ENCODE results near the gene BPGM.
A peak's percentile ranks its signal among the peaks of the same experiment; 100 is the strongest.
"Not testable (repeated sequence)": the region's sequence is repeated elsewhere in the genome, so short reads cannot be mapped to it uniquely, and the experiment has no call there.

Gene BPGM

GRCh38 chr7:134669388-134669787, 22.7 kb downstream of the BPGM start:
- Mint-ChIP-seq H3K4me1 (ENCODE audit: low read depth) (peaks cover 56% of the 10 kb centered on the region), H3K9me3 (peaks cover 3% of the 10 kb centered on the region), H3K4me3 (peak overlapping the region; percentile 71), H3K36me3 (ENCODE audit: low read depth) (peaks cover 36% of the 10 kb centered on the region), H3K27ac (peak overlapping the region; percentile 84), H3K27me3 (no peaks in the 10 kb centered on the region)

GRCh38 chr7:134669845-134670373, 23.3 kb downstream of the BPGM start:
- Mint-ChIP-seq H3K4me1 (ENCODE audit: low read depth) (peaks cover 56% of the 10 kb centered on the region), H3K27ac (peak overlapping the region; percentile 84)

GRCh38 chr7:134671609-134672008, 25.0 kb downstream of the BPGM start:
- peaks cover 58% of the 10 kb centered on the region for H3K4me1 Mint-ChIP-seq (ENCODE audit: low read depth)
- no peak overlapping the region for H3K27ac Mint-ChIP-seq
- H3K27me3 Mint-ChIP-seq: no peaks in the 10 kb centered on the region
- no peak overlapping the region for H3K4me3 Mint-ChIP-seq
- peaks cover 3% of the 10 kb centered on the region for H3K9me3 Mint-ChIP-seq
- H3K36me3 Mint-ChIP-seq (ENCODE audit: low read depth): peaks cover 28% of the 10 kb centered on the region

More at GRCh38 chr7:134669845-134670373, 23.3 kb downstream of the BPGM start:
- H3K4me3 Mint-ChIP-seq: peak overlapping the region; percentile 71
- H3K9me3 Mint-ChIP-seq: peaks cover 3% of the 10 kb centered on the region
- no peaks in the 10 kb centered on the region for H3K27me3 Mint-ChIP-seq
- H3K36me3 Mint-ChIP-seq (ENCODE audit: low read depth): peaks cover 36% of the 10 kb centered on the region

GRCh38 chr7:134674424-134674823, 27.8 kb downstream of the BPGM start:
- peaks cover 28% of the 10 kb centered on the region for H3K36me3 Mint-ChIP-seq (ENCODE audit: low read depth)
- no peaks in the 10 kb centered on the region for H3K27me3 Mint-ChIP-seq
- no peak overlapping the region for H3K27ac Mint-ChIP-seq
- no peak overlapping the region for H3K4me3 Mint-ChIP-seq
- peaks cover 3% of the 10 kb centered on the region for H3K9me3 Mint-ChIP-seq
- H3K4me1 Mint-ChIP-seq (ENCODE audit: low read depth): peaks cover 35% of the 10 kb centered on the region

DNA sequence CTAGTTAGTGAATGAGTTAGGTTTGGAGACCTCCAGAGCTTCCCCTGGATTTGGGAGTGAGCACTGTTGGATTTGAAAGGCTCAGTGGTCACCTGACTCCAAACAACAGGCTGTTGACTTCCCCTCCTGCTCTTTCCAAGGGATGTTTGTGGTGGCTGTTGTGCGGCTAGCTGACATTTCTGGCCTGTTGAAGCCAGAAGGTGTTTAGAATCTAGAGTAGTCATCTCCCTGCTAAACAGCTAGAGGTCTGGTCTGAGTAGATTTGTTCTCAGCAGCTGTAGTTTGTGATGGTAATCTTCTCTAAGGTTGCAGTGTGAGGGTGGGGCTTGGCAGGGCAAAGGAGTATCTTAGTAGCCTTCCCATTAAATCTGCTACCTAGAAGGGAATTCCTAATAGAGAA, 30.1 kb downstream of the BPGM start:
- no peaks in the 10 kb centered on the region for H3K27me3 Mint-ChIP-seq
- H3K36me3 Mint-ChIP-seq (ENCODE audit: low read depth): peaks cover 42% of the 10 kb centered on the region
- peaks cover 3% of the 10 kb centered on the region for H3K9me3 Mint-ChIP-seq
- no peak overlapping the region for H3K27ac Mint-ChIP-seq
- H3K4me3 Mint-ChIP-seq: no peak overlapping the region
- peaks cover 17% of the 10 kb centered on the region for H3K4me1 Mint-ChIP-seq (ENCODE audit: low read depth)

GRCh38 chr7:134678115-134678514, 31.5 kb downstream of the BPGM start:
- Mint-ChIP-seq H3K4me3 (no peak overlapping the region), H3K9me3 (peaks cover 3% of the 10 kb centered on the region), H3K36me3 (ENCODE audit: low read depth) (peaks cover 34% of the 10 kb centered on the region), H3K27ac (no peak overlapping the region), H3K27me3 (no peaks in the 10 kb centered on the region), H3K4me1 (ENCODE audit: low read depth) (peaks cover 13% of the 10 kb centered on the region)

DNA sequence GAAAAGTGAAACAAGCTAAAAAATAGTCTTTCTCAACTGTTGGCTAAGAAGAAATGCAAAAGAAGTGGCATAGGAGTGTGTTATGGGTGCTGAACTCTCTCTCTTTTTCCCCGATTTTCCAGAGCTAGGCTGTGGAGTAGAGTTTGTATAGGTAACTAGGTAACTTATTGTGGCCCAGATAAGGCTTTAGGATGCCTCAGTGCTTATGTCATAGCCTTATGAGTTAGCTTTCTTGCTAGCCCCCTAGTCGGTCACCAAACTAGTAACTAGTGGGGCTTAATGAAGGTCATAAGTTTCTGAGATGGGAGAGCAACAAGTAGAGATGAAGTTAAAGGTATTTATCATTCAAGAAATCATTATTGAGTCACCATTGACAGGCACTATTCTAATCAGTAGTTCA, 32.4 kb downstream of the BPGM start:
- peaks cover 13% of the 10 kb centered on the region for H3K4me1 Mint-ChIP-seq (ENCODE audit: low read depth)
- H3K27me3 Mint-ChIP-seq: no peaks in the 10 kb centered on the region
- H3K9me3 Mint-ChIP-seq: peaks cover 3% of the 10 kb centered on the region
- no peak overlapping the region for H3K4me3 Mint-ChIP-seq
- no peak overlapping the region for H3K27ac Mint-ChIP-seq
- peaks cover 29% of the 10 kb centered on the region for H3K36me3 Mint-ChIP-seq (ENCODE audit: low read depth)

GRCh38 chr7:134684165-134684564, 37.5 kb downstream of the BPGM start:
- Mint-ChIP-seq H3K9me3 (no peaks in the 10 kb centered on the region), H3K4me3 (no peak overlapping the region), H3K4me1 (ENCODE audit: low read depth) (no peaks in the 10 kb centered on the region), H3K27ac (no peak overlapping the region), H3K27me3 (no peaks in the 10 kb centered on the region), H3K36me3 (ENCODE audit: low read depth) (peaks cover 15% of the 10 kb centered on the region)

DNA sequence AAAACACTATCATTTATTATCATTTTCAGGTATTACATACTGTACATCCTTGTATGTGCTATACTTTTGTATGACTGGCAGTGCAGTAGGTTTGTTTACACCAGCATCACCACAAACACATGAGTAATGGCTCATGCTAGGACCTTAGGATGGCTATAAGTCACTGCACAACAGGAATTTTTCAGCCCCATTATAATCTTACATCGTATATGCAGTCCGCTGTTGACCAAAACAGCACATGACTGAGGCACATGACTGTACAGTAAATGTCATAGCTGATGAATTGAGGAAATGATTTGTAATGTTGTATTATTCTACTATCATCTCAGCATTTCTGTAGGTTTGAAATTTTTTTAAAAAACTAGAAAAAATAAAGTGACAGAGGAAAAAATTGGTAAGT, 38.6 kb downstream of the BPGM start:
- Mint-ChIP-seq H3K4me1 (ENCODE audit: low read depth) (no peaks in the 10 kb centered on the region), H3K27me3 (no peaks in the 10 kb centered on the region), H3K36me3 (ENCODE audit: low read depth) (peaks cover 6% of the 10 kb centered on the region), H3K4me3 (no peak overlapping the region), H3K9me3 (no peaks in the 10 kb centered on the region), H3K27ac (no peak overlapping the region)

DNA sequence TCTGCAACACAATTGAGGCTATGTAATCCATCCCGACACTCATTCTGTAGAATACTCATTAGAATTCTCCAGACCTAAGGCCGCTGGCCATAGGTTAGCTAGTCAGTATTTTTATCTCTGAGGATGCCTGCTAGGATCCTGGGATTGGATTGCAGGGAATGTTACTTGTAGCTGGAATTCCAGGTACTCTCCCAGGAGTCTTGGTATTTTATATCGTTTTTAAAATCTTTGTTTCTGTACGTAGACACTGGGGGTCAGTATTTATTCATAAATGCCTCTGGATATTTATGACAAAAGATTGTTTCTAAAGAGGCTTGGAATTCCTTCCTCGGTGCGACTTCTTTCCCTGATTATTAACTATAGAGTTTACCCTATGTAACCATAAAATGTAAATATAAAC, 40.1 kb downstream of the BPGM start:
- peaks cover 4% of the 10 kb centered on the region for H3K4me1 Mint-ChIP-seq (ENCODE audit: low read depth)
- H3K36me3 Mint-ChIP-seq (ENCODE audit: low read depth): no peaks in the 10 kb centered on the region
- no peaks in the 10 kb centered on the region for H3K9me3 Mint-ChIP-seq
- no peaks in the 10 kb centered on the region for H3K27me3 Mint-ChIP-seq
- no peak overlapping the region for H3K27ac Mint-ChIP-seq
- H3K4me3 Mint-ChIP-seq: no peak overlapping the region

- not testable (repeated sequence) for H3K9me3 Mint-ChIP-seq; H3K4me3 Mint-ChIP-seq; H3K27me3 Mint-ChIP-seq; H3K27ac Mint-ChIP-seq; H3K36me3 Mint-ChIP-seq (ENCODE audit: low read depth)
- peaks cover 20% of the 10 kb centered on the region for H3K4me1 Mint-ChIP-seq (ENCODE audit: low read depth)
These were observed 42.9 kb downstream of the BPGM start for GRCh38 chr7:134689550-134689949.

DNA sequence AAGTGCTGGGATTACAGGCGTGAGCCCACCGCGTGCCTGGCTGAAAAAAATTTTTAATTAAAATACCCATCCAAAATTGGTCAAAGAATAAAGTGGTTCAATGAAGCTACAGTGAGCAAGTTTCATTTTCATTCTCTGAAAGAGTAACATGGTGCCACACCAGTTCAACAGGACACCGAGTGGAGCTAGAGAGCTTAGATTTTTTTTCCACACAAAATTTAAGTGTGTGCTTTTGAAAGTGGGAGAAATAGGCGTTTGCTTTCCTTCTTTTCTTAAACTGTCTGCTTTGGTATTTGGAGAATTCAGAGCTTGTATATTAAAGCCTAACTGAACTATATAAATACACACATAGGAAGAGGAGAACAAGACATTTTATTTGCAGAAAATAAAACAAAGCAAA, 43.4 kb downstream of the BPGM start:
- Mint-ChIP-seq H3K9me3 (no peaks in the 10 kb centered on the region), H3K4me1 (ENCODE audit: low read depth) (peaks cover 20% of the 10 kb centered on the region), H3K4me3 (no peak overlapping the region), H3K27me3 (peaks cover 4% of the 10 kb centered on the region), H3K27ac (no peak overlapping the region), H3K36me3 (ENCODE audit: low read depth) (no peaks in the 10 kb centered on the region)

DNA sequence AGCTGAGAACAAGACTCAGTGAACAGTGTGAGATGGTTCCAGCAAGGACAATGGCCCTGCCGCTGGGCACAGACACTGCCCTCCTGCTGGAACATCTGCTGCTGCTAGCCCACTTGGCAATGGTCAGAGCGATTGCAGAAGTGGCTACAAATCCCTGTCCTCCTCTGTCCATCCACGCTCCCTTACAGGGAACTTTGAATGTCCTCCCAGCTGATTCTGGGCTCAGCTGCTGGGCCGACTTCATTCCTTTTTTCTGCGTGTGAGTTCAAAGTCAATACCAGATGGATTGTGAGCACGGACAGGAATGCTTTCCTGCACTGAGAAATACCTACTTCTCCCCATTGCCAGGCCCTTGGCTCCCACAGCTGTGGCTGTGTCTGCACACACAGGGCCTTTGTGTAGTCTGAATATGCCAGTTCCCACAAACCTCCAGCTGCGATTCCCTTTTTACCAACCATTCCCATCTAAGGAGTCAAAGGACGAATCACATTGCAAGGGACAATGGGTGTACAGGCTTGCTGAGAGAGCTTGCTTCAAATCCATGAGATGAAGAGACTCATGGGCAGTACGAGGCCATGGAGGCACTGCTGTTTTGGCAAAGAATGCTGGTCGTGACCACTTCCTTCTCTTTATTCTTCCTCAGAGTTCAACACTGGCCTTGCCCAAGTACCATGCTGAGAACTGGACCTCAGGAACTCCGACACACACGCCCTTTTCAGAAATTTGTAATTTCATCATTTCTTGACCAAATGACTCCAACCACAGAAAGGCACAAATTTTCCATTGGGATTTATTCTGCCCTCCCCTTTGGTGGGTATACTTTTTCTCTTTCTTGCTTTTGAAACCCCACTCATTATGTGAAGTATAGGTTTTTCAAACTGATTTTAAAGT, 44.2 kb downstream of the BPGM start:
- Mint-ChIP-seq H3K27ac (no peak overlapping the region), H3K27me3 (peaks cover 4% of the 10 kb centered on the region), H3K4me3 (no peak overlapping the region), H3K9me3 (no peaks in the 10 kb centered on the region), H3K36me3 (ENCODE audit: low read depth) (no peaks in the 10 kb centered on the region), H3K4me1 (ENCODE audit: low read depth) (peaks cover 20% of the 10 kb centered on the region)

DNA sequence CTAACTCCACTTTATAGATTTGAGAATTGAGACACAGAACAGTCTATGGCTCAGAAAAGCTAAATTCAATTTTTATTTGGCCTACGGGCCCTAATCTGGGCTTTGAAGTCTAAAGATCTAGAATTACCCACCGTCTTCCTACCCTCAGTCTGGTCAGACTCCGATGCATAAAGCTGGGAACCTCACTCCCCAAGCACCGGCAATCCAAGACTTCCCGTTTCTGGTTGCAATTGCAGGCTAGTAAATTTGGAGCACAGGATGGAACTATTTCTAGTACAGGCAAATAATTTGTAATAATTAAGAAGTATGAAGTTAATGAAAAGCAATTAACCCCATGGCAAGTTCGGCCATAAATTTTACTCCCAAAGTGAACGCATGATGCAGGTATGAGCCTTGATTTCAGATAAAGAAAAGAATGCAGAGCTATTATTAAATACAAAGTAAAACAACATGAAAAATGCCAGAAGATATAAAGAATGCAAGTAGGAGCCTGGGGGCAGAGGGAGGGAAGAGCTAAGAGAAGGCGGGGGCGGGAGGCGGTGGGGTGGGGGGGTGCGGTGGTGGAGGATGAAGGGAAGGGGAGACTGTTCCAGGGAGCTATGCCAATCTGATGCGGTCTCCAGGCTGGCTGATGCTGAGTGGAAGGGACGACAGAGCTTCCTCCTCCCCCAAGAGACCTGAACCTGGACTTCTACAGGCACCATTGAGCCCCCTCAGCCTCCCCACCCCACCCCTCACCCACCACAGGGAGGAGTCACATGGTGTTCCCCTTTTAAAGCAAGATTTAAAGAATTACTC, 45.1 kb downstream of the BPGM start:
- Mint-ChIP-seq H3K36me3 (ENCODE audit: low read depth) (no peaks in the 10 kb centered on the region), H3K27ac (no peak overlapping the region), H3K4me1 (ENCODE audit: low read depth) (peaks cover 20% of the 10 kb centered on the region), H3K9me3 (no peaks in the 10 kb centered on the region), H3K27me3 (peaks cover 4% of the 10 kb centered on the region), H3K4me3 (no peak overlapping the region)

- no peak overlapping the region for H3K4me3 Mint-ChIP-seq
- H3K27me3 Mint-ChIP-seq: peaks cover 4% of the 10 kb centered on the region
- H3K36me3 Mint-ChIP-seq (ENCODE audit: low read depth): no peaks in the 10 kb centered on the region
- peaks cover 20% of the 10 kb centered on the region for H3K4me1 Mint-ChIP-seq (ENCODE audit: low read depth)
- no peaks in the 10 kb centered on the region for H3K9me3 Mint-ChIP-seq
- no peak overlapping the region for H3K27ac Mint-ChIP-seq
These were observed 45.7 kb downstream of the BPGM start for GRCh38 chr7:134692344-134692705.

Data from stimulated activated naive CD8-positive, alpha-beta T cell treated with anti-CD3 and anti-CD28 coated beads, Interleukin-15, Interleukin-2, amounts not matched to agents 100 ng/mL and 50 ng/mL, for 24 hours (primary cell).